Limb (tissue), 2 donors: ENCODE results near the gene MPPED1.

Source experiments
- DNase-seq, 2 donors: peaks; one replicate each; pipeline ENCODE4 v3.0.0-alpha.2; 2016; ENCODE audit errors: extremely low spot score in 2 of 2

The MPPED1 gene

GRCh38 chr22:43392385-43392989, 19.3 kb upstream of the MPPED1 start:
- DNase-seq, result no peak

GRCh38 chr22:43393132-43393843, 18.5 kb upstream of the MPPED1 start:
- DNase-seq, result no peak

GRCh38 chr22:43393844-43394474, 17.9 kb upstream of the MPPED1 start:
- DNase-seq, result no peak

GRCh38 chr22:43395086-43395695, 16.6 kb upstream of the MPPED1 start:
- no peak for DNase-seq

- DNase-seq, result no peak
These were observed 15.4 kb upstream of the MPPED1 start for GRCh38 chr22:43396321-43396933.

GRCh38 chr22:43396934-43397457, 14.8 kb upstream of the MPPED1 start:
- no peak for DNase-seq

GRCh38 chr22:43397766-43398165, 14.0 kb upstream of the MPPED1 start:
- no peak for DNase-seq

GRCh38 chr22:43398246-43398645, 13.6 kb upstream of the MPPED1 start:
- no peak for DNase-seq

GRCh38 chr22:43398910-43399309, 12.9 kb upstream of the MPPED1 start:
- DNase-seq, result no peak

GRCh38 chr22:43399338-43399979, 12.4 kb upstream of the MPPED1 start:
- DNase-seq, result no peak

GRCh38 chr22:43399980-43400358, 11.8 kb upstream of the MPPED1 start:
- no peak for DNase-seq

GRCh38 chr22:43400449-43400848, 11.4 kb upstream of the MPPED1 start:
- DNase-seq, result no peak

- DNase-seq, result no peak
These were observed 10.6 kb upstream of the MPPED1 start for GRCh38 chr22:43401233-43401632.

GRCh38 chr22:43401661-43402060, 10.2 kb upstream of the MPPED1 start:
- no peak for DNase-seq

- no peak for DNase-seq
These were observed 9.7 kb upstream of the MPPED1 start for GRCh38 chr22:43402128-43402527.

GRCh38 chr22:43404673-43405385, 7.0 kb upstream of the MPPED1 start:
- no peak for DNase-seq

- DNase-seq, result no peak
These were observed 5.5 kb upstream of the MPPED1 start for GRCh38 chr22:43406186-43406790.

- no peak for DNase-seq
These were observed 4.2 kb upstream of the MPPED1 start for GRCh38 chr22:43407591-43407990.

GRCh38 chr22:43408009-43408408, 3.8 kb upstream of the MPPED1 start:
- no peak for DNase-seq

- DNase-seq, result no peak
These were observed 2.8 kb upstream of the MPPED1 start for GRCh38 chr22:43409046-43409445.
